ENCODE measurements around the gene TXNDC5. TPM values are rescaled to one million over a fixed set of nuclear protein-coding genes. Genes with fewer than 3 reads are reported as not detected.

The TXNDC5 gene
- total RNA-seq (2022; extraction: Qiagen RNA extraction; ENCODE audit: low read depth) = 128 to 148 TPM (median 143 TPM) in 5 replicates

DNA sequence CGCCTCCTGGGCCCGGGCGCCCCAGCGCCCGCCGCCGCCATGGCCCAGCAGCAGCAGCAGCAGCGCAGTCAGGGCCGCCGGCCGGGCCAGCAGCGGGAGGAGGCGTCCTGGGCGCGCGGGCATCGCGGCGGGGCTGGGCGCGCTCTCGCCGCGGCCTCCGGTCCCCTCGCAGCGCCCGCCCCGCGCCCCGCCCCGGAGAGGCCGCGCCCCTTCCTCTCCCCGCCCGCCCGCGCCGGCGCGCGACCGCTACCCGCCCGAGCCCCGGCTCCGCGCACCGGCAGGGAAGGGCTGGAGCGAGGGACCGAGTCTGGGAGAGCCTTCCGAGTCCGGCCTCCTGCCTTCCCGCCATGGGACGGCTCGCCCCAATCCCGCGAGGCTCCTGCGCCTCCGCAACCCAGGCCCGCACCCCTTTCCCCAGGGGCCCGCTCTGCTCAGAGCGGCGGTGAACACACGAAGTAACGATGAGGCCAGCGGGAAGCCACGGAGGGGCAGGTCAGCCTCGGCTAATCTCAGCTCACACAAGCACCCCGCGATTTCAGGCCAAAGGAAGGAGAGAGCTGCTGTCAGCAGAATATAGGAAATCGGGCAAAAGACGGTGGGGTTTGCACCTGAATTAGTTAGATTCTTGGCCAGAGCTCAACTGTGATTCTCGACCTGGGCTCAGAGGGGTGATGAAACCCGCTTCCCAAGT lies at the start of gene TXNDC5:
TXNDC5 (minus strand) TSS at position 135 of the 691 bp plus-strand sequence; CDS start at position 123, 12 bp downstream.

Other genes starting within 250 kb of the TXNDC5 start
- 12.4 to 19.8 TPM (median 17.9 TPM) in 5 replicates for gene BMP6, start 184.7 kb downstream of the TXNDC5 start, total RNA-seq (2022; extraction: Qiagen RNA extraction; ENCODE audit: low read depth)
- 6.5 to 9.2 TPM (median 6.9 TPM) in 5 replicates for gene BLOC1S5, start 153.6 kb upstream of the TXNDC5 start, total RNA-seq (2022; extraction: Qiagen RNA extraction; ENCODE audit: low read depth)
- 55.0 to 99.0 TPM (median 60.7 TPM) in 5 replicates for gene EEF1E1, start 191.8 kb upstream of the TXNDC5 start, total RNA-seq (2022; extraction: Qiagen RNA extraction; ENCODE audit: low read depth)